HG02981 (cell line): Measurements from ENCODE around the gene MYO1B.
"Not testable (repeated sequence)": the region's sequence is repeated elsewhere in the genome, so short reads cannot be mapped to it uniquely, and the experiment has no call there.

Source experiments
- ATAC-seq: cut with Tn5 transposase; IDR thresholded peaks from one replicate; pipeline ENCODE4 v1.9.1; 2021; ENCODE audit warnings: mild to moderate bottlenecking, moderate library complexity; ENCODE audit not compliant: unreplicated experiment

MYO1B gene

DNA sequence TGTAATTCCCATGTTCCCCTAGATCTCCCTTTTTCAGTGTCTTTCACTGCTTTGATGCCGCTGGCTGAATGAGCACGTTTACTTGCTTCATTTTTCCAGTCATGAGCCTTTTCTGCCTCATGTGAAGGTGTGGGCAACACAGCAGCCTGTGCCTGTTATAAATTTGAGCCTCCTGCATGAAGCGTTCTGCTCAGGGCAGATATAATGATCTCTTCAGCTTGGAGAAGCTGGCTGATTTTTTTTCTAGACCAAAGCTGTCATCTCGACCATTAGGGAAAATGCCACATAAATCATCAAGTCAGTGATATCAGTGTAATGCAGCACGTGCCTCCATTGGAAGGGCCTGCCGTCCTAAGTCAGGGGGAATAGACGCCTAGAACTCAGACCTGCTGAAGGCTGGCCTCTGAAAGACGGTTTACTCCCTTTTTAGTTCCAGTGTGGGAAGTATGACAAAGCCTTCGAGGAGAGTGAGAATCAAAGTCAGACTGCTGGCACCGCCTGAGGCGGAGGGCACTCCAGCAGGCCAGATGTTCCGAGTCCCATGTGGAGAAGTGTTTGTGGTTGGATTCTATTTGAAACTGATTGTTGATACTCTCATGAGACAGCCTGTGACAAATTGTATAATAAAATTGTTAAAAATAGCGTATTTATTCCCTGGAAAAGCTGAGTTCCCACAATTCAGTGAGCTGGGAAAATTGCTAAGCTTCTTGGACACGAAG lies 196.5 kb downstream of the MYO1B start:
- no peak for ATAC-seq

DNA sequence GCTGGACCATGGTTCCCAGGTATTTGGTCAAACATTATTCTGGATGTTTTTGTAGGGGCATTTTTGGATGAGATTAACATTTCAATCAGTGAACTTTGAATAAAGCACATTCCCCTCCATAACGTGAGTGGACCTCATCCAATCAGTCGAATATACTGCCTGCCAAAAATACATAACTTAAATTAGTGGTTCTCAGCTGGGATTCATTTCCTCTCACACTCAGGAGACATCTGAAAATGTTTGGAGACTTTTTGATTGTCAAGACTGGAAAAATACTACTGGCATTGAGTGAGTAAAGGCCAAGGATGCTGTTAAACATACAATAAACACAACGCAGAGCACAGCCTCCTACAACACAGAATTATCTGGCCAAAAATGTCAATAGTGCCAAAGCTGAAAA lies 198.2 kb downstream of the MYO1B start:
- no peak for ATAC-seq

DNA sequence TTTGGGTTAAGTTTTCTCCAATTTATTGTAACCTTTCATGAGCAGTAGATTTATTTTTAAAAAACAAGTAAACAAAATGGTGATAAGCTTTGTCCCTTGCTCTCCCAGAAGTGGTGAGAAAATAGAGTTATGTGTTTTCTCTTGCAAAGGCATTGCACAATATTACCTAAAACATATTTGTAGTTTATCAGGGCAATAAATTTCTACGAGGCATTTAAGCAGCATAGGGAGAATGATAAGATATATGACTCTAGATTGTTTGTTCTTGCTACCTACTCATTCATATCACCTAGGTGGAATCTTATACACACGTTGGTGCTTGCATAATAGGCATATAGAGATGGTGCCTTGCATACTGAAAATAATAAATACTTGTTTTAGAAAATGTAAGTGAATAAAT lies 201.7 kb downstream of the MYO1B start:
- no peak for ATAC-seq

DNA sequence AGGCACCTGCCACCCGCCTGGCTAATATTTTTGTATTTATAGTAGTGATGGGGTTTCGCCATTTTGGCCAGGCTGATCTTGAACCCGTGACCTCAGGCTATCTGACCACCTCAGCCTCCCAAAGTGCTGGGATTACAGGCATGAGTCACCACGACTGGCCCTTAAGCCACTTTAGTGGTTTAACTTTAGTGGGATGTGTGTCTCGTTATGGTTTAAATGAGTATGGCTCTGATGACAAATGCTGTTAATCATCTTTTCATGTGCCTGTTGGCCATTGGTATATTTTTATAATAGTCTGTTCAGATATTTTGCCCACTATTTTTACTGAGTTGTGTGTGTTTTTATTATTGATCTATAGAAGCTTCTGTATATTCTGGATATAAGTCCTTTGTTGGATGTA lies 205.9 kb downstream of the MYO1B start:
- ATAC-seq: no peak

DNA sequence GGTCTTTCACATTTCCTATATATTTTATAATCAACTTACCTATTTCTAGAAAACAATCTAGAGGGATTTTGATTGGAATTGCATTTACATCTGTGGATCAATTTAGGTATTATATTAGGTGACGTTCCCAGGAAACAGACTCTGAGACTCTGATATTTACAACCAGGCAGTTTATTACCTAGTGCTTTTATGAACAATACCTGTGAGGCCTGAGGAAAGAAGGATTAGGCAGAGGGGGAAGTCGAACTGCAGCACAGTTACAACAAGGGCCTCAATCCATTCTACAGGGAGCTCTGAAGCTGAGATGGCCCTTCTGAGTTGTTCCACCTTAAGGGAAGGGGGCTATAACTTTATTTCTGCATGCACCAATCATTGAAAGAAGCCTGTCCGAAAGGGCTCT lies 206.9 kb downstream of the MYO1B start:
- no peak for ATAC-seq

DNA sequence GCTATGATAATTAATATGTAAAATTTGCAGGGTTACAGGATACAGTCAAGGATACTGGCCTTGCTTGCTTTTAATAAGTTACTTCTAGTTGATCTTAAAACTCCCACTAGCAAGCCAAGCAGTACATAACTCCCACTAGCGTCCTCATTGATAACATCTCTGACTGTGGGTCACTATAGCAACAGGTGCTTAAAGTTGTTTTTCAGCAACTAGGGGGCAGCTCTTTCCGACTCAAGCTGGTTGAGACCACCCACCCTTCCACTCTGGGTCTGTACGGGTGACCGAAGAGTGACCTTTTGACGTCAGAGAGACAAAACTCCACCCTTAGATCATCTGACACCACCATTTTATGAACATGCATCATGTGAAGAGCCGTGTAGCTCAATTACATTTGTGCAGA lies 208.6 kb downstream of the MYO1B start:
- ATAC-seq: no peak

DNA sequence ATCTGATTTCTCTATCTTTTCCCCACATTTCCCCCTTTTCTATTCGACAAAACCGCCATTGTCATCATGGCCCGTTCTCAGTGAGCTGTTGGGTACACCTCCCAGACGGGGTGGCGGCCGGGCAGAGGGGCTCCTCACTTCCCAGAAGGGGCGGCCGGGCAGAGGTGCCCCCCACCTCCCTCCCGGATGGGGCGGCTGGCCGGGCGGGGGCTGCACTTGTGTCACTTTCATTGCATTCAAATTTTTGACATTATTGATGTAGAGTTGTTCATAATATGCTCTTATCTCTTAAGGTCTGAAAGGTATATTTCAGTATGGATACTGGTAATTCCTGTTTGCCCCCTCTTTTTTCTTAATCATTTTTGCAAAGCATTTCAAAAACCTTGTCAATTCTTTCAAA lies 211.3 kb downstream of the MYO1B start:
- not testable (repeated sequence) for ATAC-seq

DNA sequence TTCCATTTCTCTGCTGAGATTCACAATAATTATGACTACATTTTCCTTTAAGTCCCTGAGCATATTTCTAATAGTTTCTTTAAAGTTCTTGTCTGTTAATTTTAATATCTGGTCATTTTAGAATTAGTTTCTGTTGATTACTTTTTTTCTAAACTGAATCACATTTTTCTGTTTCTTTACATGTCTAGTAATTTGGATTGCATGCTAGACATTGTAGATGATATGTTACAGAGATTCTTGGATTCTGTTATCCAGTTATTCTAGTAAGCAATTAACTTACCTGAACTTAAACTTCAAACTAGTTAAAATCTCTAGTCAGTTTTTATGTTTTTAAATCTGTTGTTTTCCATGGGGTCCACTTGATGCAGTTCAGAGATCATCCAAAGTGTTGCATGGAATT lies 214.0 kb downstream of the MYO1B start:
- no peak for ATAC-seq

DNA sequence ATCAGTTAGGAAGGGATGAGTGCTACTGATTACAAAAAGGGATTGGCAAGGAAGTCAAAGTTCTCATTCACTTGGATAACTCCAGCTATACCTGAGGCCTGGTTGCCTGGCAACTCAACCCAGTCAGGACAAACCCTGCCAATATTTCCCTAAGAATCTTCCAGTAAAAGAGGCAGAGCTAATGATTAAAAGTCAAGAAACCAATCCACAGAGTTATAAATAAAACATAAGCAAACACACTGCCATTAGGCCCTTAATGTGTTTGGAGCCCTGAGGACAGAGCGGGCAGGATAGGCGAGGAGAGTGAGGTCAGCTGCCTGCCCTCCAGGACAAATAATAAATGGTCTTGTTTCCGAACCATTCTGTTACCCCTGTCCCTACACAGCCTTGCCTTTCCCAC lies 217.2 kb downstream of the MYO1B start:
- ATAC-seq: no peak

DNA sequence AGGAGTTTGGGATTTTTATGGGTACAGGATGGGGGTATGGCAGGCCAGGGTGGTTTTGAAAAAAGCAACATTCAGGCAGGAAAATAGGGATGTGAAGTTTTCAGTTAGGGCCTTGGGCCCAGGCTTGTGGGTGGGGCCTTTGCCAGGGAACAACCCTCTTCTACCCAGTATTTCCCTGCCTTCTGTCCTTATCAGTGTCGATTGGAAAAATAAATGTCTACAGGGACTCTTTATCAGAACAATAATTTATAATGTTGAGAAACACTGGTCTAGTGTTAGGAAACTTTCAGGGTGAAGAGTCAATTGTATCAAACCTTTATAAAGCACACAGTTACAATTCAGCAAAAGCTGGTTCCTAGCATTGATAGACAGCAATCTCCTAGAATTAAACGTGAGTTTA lies 218.6 kb downstream of the MYO1B start:
- no peak for ATAC-seq

DNA sequence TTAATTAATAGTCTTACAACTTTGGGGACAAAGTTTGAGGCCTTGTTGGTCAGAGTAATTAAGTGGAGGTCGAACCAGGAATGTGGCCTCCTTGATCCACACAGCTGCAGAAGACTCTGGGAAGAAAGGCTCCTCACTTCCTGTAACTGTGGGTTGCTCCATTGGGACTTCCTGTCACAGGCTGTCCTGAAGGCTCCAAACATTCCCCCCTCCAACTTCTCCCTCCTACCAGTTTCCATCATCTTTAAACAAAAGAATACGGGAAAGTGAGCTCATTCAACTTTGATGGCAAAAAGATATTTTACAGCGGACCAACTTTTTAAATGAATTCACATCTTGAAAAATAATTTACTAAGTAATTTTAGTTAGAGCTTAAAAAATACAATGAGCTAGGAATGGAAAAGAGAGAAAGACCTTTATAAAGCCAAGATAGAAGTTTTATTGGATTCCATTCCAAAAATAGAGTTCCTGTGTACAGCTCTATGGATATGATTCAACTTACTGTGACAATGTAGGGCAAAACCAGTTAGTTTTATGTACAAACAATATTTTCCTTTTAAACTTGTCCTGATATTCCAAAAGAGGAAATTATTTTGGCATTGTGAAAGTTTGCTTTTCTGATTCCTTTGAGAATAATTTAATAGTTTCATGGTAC lies 220.7 kb downstream of the MYO1B start:
- no peak for ATAC-seq

DNA sequence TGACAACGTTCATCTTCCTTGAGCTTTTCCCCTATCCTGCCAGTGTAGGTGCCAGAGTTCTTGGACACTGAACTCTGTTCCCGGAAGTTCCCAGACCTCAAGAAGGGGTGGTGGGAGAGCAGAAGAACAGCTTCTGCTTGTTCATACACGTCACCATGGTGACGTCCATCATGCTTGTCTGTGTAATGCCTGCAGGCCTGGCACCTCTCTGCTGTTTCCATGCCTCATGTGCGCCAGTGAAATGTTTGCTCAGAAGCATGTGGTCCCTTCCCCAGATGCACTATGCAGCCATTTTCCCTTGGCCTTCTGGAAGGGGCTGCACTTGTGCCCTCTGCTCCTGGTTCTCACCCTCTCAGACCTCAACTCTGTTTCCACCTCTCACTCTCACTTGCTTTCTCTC lies 221.9 kb downstream of the MYO1B start:
- no peak for ATAC-seq

DNA sequence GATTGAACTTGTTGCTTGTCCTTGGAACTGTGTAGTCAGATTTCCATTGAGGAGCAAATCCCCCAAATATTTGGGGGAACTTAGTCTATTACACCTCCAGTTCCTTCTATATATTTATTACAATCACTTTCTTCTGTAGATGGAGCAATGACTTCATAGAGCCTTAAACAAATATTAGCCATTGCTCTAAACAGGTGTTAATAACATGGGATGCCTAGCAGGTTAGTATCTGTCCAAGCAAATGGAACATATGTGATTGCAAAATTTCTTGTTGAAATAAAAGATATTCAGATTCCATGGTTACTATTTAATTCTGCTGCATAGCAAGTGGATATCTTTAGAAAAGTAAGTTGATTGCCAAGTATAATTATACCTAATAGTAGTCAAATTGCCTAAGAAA lies 225.1 kb downstream of the MYO1B start:
- no peak for ATAC-seq

DNA sequence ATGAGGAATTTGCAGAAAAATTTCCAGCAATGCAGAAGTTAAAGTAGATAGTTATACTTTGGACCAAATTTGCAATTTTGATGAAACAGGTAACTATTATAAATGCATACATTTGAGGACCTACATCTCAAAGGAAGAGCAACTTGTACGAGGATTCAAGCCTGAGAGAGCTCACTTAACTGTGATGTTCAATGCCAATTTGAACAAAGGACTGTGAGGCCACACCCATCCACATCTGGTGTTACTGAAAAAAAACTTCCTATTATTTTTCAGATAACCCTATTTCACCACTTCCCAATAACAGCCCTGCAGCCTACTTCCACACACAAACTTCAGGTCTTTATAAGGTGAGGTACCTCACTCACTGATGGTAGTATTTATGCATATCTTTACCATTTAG lies 229.3 kb downstream of the MYO1B start:
- no peak for ATAC-seq
